ENCODE results near the gene CDRT15L2. TPM values are rescaled to one million over a fixed set of nuclear protein-coding genes. Genes with fewer than 3 reads are reported as not detected.
"Not testable (repeated sequence)": the region's sequence is repeated elsewhere in the genome, so short reads cannot be mapped to it uniquely, and the experiment has no call there.

The CDRT15L2 gene
- total RNA-seq, 6 experiments from 2014 or later: not detected

DNA sequence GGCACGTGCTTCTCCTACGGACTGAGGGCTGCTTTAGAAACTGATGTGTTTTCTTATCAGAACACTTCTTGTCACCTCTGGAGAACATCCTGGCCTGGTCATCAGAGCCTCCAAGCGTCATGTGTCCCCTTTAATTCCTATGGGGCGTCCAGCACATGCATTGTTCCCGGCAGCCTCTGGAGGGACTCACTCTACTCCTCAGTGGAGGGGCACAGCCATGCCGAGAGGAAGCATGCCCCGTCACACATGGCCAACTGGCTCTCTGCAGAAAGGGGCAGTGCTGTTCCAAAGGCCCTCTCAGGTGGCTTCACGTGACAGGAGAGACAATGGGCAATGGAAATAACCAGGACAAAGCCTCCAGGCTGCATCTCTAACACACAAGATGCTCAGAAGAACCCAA lies 31.8 kb downstream of the CDRT15L2 start:
- ATAC-seq (no peak), DNase-seq (no peak)
- TF ChIP-seq, protein P1, sequence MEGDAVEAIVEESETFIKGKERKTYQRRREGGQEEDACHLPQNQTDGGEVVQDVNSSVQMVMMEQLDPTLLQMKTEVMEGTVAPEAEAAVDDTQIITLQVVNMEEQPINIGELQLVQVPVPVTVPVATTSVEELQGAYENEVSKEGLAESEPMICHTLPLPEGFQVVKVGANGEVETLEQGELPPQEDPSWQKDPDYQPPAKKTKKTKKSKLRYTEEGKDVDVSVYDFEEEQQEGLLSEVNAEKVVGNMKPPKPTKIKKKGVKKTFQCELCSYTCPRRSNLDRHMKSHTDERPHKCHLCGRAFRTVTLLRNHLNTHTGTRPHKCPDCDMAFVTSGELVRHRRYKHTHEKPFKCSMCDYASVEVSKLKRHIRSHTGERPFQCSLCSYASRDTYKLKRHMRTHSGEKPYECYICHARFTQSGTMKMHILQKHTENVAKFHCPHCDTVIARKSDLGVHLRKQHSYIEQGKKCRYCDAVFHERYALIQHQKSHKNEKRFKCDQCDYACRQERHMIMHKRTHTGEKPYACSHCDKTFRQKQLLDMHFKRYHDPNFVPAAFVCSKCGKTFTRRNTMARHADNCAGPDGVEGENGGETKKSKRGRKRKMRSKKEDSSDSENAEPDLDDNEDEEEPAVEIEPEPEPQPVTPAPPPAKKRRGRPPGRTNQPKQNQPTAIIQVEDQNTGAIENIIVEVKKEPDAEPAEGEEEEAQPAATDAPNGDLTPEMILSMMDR (IDR thresholded peaks at IDR 0.05): no peak
- TF ChIP-seq POLR2A (IDR thresholded peaks at IDR 0.05): no peak
- Histone ChIP-seq H3K36me3 (no peaks in the 10 kb centered on the region), H3K27me3 (no peaks in the 10 kb centered on the region), H3K27ac (no peak overlapping the region), H3K4me1 (no peaks in the 10 kb centered on the region), H3K9me3 (no peaks in the 10 kb centered on the region), H3K4me3 (no peak overlapping the region)
- intact Hi-C loops (cut with DNase I): no loop called here
- WGBS (ENCODE audit: insufficient coverage, low coverage, low lambda C conversion rate, missing lambda C conversion rate): 81% methylated on average over 3 of the region's 8 CpGs

DNA sequence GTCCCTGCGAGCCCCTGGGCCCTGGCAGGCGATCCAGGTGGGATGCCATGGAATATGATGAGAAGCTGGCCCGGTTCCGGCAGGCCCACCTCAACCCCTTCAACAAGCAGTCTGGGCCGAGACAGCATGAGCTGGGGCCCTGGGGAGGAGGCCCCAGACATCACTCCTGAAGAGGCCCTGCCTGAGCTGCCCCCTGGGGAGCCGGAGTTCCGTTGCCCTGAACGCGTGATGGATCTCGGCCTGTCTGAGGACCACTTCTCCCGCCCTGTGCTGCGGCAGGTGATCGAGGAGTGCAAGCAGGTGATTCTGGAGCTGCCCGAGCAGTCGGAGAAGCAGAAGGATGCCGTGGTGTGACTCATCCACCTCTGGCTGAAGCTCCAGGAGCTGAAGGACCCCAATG lies 33.1 kb downstream of the CDRT15L2 start:
- no peak for TF ChIP-seq POLR2A (IDR thresholded peaks at IDR 0.05)
- TF ChIP-seq, protein P1 (IDR thresholded peaks at IDR 0.05): no peak
- intact Hi-C loops (cut with DNase I): no loop called here
- no peak overlapping the region for H3K4me3 ChIP-seq
- no peaks in the 10 kb centered on the region for H3K4me1 ChIP-seq
- no peaks in the 10 kb centered on the region for H3K27me3 ChIP-seq
- H3K9me3 ChIP-seq: no peaks in the 10 kb centered on the region
- 60% methylated on average over 2 of the region's 16 CpGs for WGBS (ENCODE audit: insufficient coverage, low coverage, low lambda C conversion rate, missing lambda C conversion rate)
- no peak for DNase-seq
- ATAC-seq: no peak
- H3K36me3 ChIP-seq: no peaks in the 10 kb centered on the region
- no peak overlapping the region for H3K27ac ChIP-seq

- TF ChIP-seq, protein P1 (IDR thresholded peaks at IDR 0.05): no peak
- no peak for TF ChIP-seq POLR2A (IDR thresholded peaks at IDR 0.05)
- whole genome bisulfite sequencing (ENCODE audit: insufficient coverage, low coverage, low lambda C conversion rate, missing lambda C conversion rate): 80% methylated on average over 1 of the region's 16 CpGs
- intact Hi-C loops (cut with DNase I): no loop called here
- Histone ChIP-seq H3K9me3 (no peaks in the 10 kb centered on the region), H3K27ac (no peak overlapping the region), H3K4me1 (no peaks in the 10 kb centered on the region), H3K27me3 (no peaks in the 10 kb centered on the region), H3K4me3 (no peak overlapping the region), H3K36me3 (no peaks in the 10 kb centered on the region)
- DNase-seq: no peak
- no peak for ATAC-seq
These were observed 33.7 kb downstream of the CDRT15L2 start for GRCh38 chr17:20613248-20613647.

GRCh38 chr17:20613905-20614304 lies 34.4 kb downstream of the CDRT15L2 start:
- no peak for DNase-seq
- H3K36me3 ChIP-seq: no peaks in the 10 kb centered on the region
- WGBS (ENCODE audit: insufficient coverage, low coverage, low lambda C conversion rate, missing lambda C conversion rate): no CpG with 5 or more reads among the region's 13 CpGs
- intact Hi-C loops (cut with DNase I): no loop called here
- H3K27ac ChIP-seq: no peak overlapping the region
- TF ChIP-seq, protein P1 (IDR thresholded peaks at IDR 0.05): no peak
- TF ChIP-seq POLR2A (IDR thresholded peaks at IDR 0.05): no peak
- H3K27me3 ChIP-seq: no peaks in the 10 kb centered on the region
- no peak for ATAC-seq
- H3K9me3 ChIP-seq: no peaks in the 10 kb centered on the region
- H3K4me1 ChIP-seq: no peaks in the 10 kb centered on the region
- H3K4me3 ChIP-seq: no peak overlapping the region

GRCh38 chr17:20615461-20615860 lies 35.9 kb downstream of the CDRT15L2 start:
- H3K36me3 ChIP-seq; DNase-seq; H3K9me3 ChIP-seq; H3K4me3 ChIP-seq; ATAC-seq; intact Hi-C loops (cut with DNase I); H3K27ac ChIP-seq; H3K4me1 ChIP-seq; H3K27me3 ChIP-seq: not testable (repeated sequence)
- 35% methylated on average over 2 of the region's 3 CpGs for WGBS (ENCODE audit: insufficient coverage, low coverage, low lambda C conversion rate, missing lambda C conversion rate)

Small RNA genes lying within 50 kb of the gene (small RNA-seq; reads per million reads assigned to genes)
- gene AC015818.1 (0 reads per million in 2 experiments), gene AC087499.1 (0 reads per million in 2 experiments), gene AC087499.3 (0 reads per million in 2 experiments)

Other genes starting within 250 kb of the CDRT15L2 start
- under 1 TPM in 1 of 6 experiments, not detected in 5; 0.42 TPM for gene LGALS9B, start 112.2 kb upstream of the CDRT15L2 start, total RNA-seq

Data from right lobe of liver (tissue), 6 donors.